DMS 273 treated with DMSO at 0.1 percent for 48 hours (cell line): Measurements from ENCODE around the gene UBE2I.
A peak's percentile ranks its signal among the peaks of the same experiment; 100 is the strongest.

Source experiments
- DNase-seq: peaks from one replicate; lab custom pipeline; 2025; lab: John Stamatoyannopoulos, UW

Gene UBE2I

DNA sequence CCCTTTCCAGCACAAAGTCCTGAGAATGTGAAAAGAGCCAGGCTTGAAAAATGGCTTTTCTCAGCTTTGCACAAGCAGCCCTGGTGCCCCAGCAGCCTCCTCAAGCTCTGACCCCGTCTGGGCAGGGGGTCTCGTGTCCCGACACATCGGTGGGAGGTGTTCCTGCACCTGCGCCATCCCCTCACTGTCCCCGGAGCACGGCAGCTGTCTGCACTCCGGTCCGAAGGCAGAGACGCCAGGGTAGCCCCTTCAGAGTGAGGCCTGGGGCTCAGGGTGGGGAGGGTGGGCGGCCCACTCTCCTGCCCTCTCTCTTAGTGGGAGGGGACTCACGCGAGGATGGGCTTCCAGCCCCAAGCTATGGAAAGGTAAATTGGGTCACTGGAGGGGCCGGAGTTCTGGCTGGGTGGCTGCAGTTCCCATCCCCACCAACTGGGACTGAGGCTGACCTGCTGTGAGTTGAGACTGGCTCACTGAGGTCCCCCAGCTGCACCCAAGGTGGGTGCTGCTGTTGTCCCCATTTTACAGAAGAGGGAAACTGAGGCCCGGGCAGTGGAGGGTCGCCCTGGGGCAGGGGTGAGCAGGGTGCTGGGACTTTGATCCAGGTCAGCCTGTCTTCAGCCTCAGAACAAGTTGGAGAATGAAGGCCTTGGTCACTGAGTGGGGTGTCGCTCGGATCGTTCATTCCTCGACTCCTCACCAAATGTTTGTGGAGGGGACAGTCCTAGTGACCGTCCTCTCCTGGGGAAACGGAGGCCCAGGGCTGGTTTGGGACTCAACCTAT is 21.7 kb downstream of the UBE2I start:
- no peak for DNase-seq

- no peak for DNase-seq
These were observed 22.5 kb downstream of the UBE2I start for GRCh38 chr16:1331712-1332617.

DNA sequence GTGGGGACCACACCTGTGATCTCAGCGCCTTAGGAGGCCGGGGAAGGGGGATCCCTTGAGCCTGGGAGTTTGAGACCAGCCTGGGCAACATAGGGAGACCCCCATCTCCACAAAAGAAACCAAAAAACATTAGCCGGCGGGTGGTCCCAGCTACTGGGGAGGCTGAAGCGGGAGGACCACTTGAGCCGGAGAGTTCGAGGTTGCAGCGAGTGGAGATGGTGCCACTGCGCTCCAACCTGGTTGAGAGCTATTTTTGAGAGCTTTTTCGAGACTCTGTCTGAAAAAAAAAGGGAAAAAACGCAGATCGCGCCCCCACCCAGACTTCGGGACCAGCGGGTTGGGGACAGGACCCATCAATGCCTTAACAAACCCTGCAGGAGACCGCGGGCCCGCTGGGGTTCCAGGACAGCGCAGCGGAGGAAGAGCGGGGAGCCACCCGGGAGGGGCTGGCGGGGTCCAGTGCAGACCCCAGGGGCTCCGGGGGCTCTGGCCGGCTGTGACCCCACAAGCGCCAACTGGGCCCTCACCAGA is 23.2 kb downstream of the UBE2I start:
- DNase-seq = no peak

DNA sequence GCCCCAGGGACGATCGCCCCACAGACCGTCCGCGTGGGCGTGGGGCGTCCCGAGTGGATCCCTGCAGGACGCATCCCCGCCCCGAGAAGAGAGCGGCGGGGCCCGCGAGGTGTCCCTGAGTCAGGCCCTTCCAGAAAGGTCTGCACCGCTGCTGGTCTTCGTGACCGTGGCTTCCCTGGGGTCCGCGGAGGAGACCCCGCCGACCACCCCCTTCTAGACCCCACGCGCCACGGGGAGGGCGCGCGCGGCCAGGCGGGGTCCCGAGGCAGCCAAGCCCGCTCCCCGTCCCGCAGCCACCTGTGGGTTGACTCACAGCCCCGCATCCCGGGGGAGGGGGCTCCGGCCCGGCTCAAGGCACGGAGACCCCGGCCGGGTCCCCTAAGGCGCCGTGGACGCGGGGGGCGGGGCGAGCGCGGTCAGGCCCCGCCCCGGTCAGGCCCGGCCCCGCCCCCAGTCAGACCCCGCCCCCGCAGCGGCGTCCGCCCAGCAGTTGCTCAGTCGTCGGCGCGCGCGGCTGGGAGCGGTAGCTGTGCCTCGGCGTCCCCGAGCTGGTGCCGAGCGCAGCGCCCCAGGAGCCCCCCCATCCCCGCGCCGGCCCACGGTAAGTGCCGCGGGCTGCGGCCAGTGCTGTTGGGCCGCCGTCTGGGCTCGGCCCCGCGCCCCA is 23.8 kb downstream of the UBE2I start, which contains the start of gene BAIAP3:
Gene BAIAP3, plus strand, starts transcription at position 497 of the 664 bp plus-strand sequence. CDS start 4,905 bp downstream, outside the sequence.
- DNase-seq = no peak

GRCh38 chr16:1333854-1334700 is 24.6 kb downstream of the UBE2I start:
- no peak for DNase-seq

DNA sequence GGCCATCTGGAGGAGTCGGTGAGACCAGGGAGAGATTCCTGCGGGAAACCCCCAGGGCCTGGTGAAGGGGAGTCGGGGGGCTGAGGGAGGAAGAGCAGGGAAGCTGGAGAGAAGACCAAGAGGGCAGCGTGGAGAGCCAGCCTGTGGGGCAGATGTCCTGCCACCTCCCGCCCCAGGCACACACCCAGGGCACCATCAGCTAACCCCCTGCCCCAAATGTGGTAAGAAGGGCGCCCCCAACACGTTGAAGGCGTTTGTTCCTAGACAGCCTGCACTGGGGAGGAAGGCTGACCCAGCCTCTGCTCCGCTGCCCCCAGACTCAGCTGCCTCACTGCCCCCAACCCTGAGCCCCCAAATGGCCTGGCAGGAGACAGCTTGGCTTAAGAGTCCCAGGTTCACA is 25.3 kb downstream of the UBE2I start:
- no peak for DNase-seq

- no peak for DNase-seq
These were observed 26.0 kb downstream of the UBE2I start for GRCh38 chr16:1335211-1335971.

DNA sequence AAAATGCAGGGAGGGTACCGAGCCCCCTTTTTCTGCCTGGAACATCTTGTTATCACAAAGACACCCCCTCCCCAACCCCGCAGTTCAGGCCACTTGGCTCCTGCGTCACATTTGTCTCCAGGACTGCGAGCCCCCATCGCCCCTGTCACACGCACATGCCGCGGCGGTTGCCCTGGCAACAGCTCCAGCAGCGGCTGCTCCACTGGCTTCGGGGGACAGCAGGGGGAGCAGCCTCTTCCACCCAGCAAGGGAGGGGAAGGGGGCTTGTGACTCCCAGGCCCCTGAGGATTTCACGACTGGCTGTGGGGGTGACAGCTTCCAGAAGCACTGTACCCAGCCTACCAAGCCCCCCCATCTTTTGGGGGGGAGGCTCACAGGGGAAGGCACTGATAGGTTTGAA is 26.6 kb downstream of the UBE2I start:
- no peak for DNase-seq

DNA sequence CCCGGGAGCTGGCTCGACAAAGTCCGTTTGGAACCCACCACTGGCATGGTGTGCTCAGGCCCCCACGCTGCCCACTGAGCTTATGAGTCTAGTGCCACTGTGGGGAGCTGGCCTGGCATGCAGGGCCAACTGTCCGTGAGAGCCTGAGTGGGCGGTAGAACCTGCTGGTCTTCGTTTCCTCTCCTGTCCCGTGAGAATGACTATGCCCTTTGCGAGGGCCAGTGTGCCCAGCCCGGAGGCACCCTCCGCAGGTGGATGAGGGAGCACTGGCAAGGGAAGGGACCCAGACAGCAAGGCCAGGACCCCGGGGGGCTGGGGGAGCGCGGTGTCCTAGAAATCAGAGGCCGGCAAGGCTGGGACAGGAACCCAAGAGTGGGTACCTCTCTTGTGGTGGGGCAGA is 27.2 kb downstream of the UBE2I start:
- DNase-seq = no peak

DNA sequence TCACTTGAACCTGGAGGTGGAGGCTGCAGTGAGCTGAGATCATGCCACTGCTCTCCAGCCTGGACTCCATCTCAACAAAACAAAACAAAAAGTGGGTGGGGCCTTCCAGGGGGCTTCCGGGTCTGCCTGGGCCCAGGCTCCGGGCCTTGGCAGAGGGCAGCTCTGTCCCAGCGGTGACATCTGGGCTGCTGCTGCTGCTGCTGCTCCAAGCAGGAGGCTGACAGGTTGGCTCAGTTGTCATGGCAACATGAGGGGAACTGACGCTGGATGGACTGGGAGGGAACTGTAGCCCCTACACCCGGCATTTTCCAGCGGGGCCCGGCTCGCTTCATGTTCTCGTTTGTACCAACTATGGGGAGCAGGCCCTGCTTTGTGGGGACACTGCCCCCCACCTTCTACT is 28.1 kb downstream of the UBE2I start:
- DNase-seq = peak; percentile 37

DNA sequence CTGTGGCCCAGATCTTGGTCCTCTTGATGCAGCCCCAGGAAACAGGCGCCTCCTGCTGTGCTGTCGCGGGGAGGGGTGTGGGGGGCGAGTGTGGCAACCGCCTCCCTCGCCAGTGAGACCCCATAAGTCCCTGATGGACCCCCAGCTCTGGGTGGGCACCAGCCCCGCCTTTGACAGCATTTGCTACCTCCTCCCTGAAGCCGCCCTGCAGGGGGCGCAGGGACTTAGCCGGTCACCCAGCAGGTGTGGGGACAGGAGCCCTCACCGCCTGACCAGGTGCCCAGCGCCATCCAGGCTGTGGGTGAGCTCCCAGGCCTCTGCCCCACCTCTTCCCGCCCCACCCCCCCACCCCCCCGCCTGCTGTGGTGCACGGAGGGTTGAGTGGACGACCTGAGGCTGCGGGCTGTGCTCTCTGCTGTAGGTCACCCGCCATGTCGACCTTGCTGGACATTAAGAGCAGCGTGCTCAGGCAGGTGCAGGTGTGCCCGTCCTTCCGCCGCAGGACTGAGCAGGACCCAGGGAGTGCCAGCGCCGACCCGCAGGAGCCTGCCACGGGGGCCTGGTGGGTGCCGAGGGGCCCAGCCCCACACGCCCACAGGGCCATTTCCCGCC is 28.8 kb downstream of the UBE2I start:
- no peak for DNase-seq

- no peak for DNase-seq
These were observed 29.6 kb downstream of the UBE2I start for GRCh38 chr16:1338855-1339675.

GRCh38 chr16:1340730-1341494 is 31.5 kb downstream of the UBE2I start:
- DNase-seq = no peak

GRCh38 chr16:1341495-1342420 is 32.3 kb downstream of the UBE2I start:
- DNase-seq = no peak

DNA sequence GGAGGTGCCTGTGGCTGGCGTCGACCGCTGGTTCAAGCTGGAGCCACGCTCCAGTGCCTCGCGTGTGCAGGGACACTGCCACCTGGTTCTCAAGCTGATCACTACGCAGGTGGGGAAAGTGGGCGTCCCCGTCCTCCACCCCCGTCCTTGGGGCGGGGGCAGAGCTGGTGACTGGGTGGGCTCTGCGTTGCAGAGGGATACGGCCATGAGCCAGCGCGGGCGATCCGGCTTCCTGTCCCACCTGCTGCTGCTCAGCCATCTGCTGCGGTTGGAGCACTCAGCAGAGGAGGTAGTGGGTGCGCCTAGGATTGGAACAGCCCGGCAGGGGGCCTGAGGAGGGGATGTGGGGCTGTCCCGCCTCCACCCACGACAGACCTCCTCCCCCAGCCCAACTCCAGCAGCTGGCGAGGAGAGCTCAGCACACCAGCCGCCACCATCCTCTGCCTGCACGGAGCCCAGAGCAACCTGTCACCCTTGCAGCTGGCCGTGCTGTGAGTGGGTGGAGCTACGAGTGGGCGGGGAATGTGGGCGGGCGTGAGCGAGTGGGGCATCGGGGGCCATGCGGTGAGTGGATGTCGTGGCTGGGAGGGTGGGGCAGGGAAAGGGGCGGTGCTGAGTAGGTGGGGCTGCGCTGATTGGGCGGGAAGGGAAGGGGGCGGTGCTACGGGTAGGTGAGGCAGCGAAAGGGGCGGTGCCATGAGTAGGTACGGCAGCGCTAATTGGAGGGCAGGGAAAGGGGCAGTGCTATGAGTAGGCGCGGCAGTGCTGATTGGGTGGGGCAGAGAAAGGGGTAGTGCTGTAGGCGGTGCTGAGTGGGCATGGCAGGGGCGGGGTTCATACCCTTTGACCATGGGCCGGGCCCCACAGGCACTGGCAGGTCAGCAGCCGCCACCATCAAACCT is 33.3 kb downstream of the UBE2I start:
- DNase-seq = peak; percentile 96
